ENCODE data around the gene CCL25. TPM values are rescaled to one million over a fixed set of nuclear protein-coding genes. Genes with fewer than 3 reads are reported as not detected.

Gene CCL25
- total and polyA plus RNA-seq, 2 of the 4 experiments (the other 2 are of a cell fraction): not detected

GRCh38 chr19:8054169-8054568 lies 1.6 kb downstream of the CCL25 start:
- H2AK9ac ChIP-seq (replicated peaks; ENCODE audit: low read depth, low read length, poor library complexity): no peak overlapping the region
- H3K4me3 ChIP-seq (ENCODE audit: insufficient read depth, low read depth, low read length): no peak overlapping the region
- no peak overlapping the region for H4K5ac ChIP-seq (ENCODE audit: low read depth, low read length)
- no peak for TF ChIP-seq RCOR1 (IDR thresholded peaks at IDR 0.05; ENCODE audit: insufficient replicate concordance, low read length)
- no peak for TF ChIP-seq FOS (IDR thresholded peaks at IDR 0.05; ENCODE audit: low read depth, low read length)
- TF ChIP-seq SMC3 (IDR thresholded peaks at IDR 0.05; ENCODE audit: low read depth, low read length): no peak
- no peak for TF ChIP-seq CHD1 (IDR thresholded peaks at IDR 0.05; ENCODE audit: low read depth, low read length)
- TF ChIP-seq, protein P1, sequence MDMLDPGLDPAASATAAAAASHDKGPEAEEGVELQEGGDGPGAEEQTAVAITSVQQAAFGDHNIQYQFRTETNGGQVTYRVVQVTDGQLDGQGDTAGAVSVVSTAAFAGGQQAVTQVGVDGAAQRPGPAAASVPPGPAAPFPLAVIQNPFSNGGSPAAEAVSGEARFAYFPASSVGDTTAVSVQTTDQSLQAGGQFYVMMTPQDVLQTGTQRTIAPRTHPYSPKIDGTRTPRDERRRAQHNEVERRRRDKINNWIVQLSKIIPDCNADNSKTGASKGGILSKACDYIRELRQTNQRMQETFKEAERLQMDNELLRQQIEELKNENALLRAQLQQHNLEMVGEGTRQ (IDR thresholded peaks at IDR 0.05; ENCODE audit: low read depth, low read length): no peak
- no peak overlapping the region for H3K14ac ChIP-seq (replicated peaks; ENCODE audit: low read depth, low read length)
- no peaks in the 10 kb centered on the region for H3K9me1 ChIP-seq (ENCODE audit: insufficient read depth, low read length)
- H3K36me3 ChIP-seq (ENCODE audit: control insufficient read depth, insufficient read depth, low read length): no peaks in the 10 kb centered on the region
- WGBS, 2 experiments (ENCODE audit: extremely low coverage in 2 of 2, insufficient read length in 1 of 2): no CpG with 5 or more reads among the region's 9 CpGs
- dilution Hi-C loops (cut with HindIII; ENCODE audit: low sequenced_read_pairs, unreplicated experiment) (no loop called here), intact Hi-C loops (cut with micrococcal nuclease) (no loop called here), in situ Hi-C loops (cut with MboI; ENCODE audit: low sequenced_read_pairs) (no loop called here)
- H3K27ac ChIP-seq (ENCODE audit: insufficient read depth, low read length): no peak overlapping the region
- no peak overlapping the region for H2BK20ac ChIP-seq (ENCODE audit: low read depth, low read length)
- H2AFZ ChIP-seq (replicated peaks; ENCODE audit: low read length, poor library complexity): no peak overlapping the region
- no peak overlapping the region for H3K4me2 ChIP-seq (ENCODE audit: low read depth, low read length)
- no peak overlapping the region for H2BK120ac ChIP-seq (ENCODE audit: low read depth, low read length)
- H4K8ac ChIP-seq (ENCODE audit: low read depth in 2 of 2, low read length in 2 of 2): no peak overlapping the region
- no peak overlapping the region for H2BK15ac ChIP-seq (ENCODE audit: low read depth, low read length)
- H3K79me1 ChIP-seq (ENCODE audit: low read depth in 1 of 2, low read length in 2 of 2): no peaks in the 10 kb centered on the region
- H3K18ac ChIP-seq (ENCODE audit: low read depth, low read length): no peak overlapping the region
- peaks cover 2% of the 10 kb centered on the region; the same call in 1 of the 2 replicates for H3K4me1 ChIP-seq (ENCODE audit: control insufficient read depth, insufficient read depth, low read length)
- no TSS peak for BruUV-seq (replicated peaks)
- DNase-seq (no peak), ATAC-seq (ENCODE audit: low read depth) (no peak)
- H4K20me1 ChIP-seq (ENCODE audit: insufficient read depth, low read length): no peaks in the 10 kb centered on the region
- no peak overlapping the region for H2BK5ac ChIP-seq (ENCODE audit: low read depth, low read length, poor library complexity, severe bottlenecking)
- no peak overlapping the region for H2AK5ac ChIP-seq (ENCODE audit: low read depth, low read length)
- H3K27me3 ChIP-seq (ENCODE audit: control insufficient read depth, insufficient read depth, low read length): peaks cover 13% of the 10 kb centered on the region; the same call in 1 of the 2 replicates
- no peak overlapping the region for H4K91ac ChIP-seq (ENCODE audit: insufficient read depth, low read depth, low read length)
- H3K9ac ChIP-seq (ENCODE audit: low read depth, low read length): no peak overlapping the region
- no peak overlapping the region for H3K56ac ChIP-seq (ENCODE audit: extremely low read depth, insufficient read depth, low read length)
- H3K23ac ChIP-seq (ENCODE audit: low read depth, low read length): no peak overlapping the region
- H3K9me3 ChIP-seq (ENCODE audit: control insufficient read depth, insufficient read depth, low read length): no peaks in the 10 kb centered on the region
- CTCF ChIA-PET: no interaction called here
- no peak overlapping the region for H3K4ac ChIP-seq (ENCODE audit: low read depth, low read length)
- POLR2A ChIA-PET (ENCODE audit: unreplicated experiment): no interaction called here
